AG04449 (cell line): Measurements from ENCODE around the gene NPHP1.

ENCODE experiments used
- CTCF ChIA-PET: fragments of 350-600 bp; formaldehyde crosslinking; extraction: SDS; loops from one replicate; lab custom pipeline; 2021; ENCODE audit warnings: antibody characterized with exemption; lab: Yijun Ruan, JAX
- POLR2A ChIA-PET: fragments of 400-600, 350-600 bp; formaldehyde crosslinking; extraction: SDS; loops from one replicate; lab custom pipeline; 2020; ENCODE audit warnings: antibody characterized with exemption, inconsistent platforms; lab: Yijun Ruan, JAX
- DNase-seq: peaks from one replicate; pipeline ENCODE4 v3.0.0-alpha.2; 2010; ENCODE audit warnings: low read depth, low spot score
- H3K4me3 ChIP-seq: 2 replicates; pipeline ENCODE4 v1.5.1; 2011; ENCODE audit warnings: low read depth, mild to moderate bottlenecking, control low read depth, low read length
- CTCF ChIP-seq: IDR thresholded peaks from one replicate; pipeline ENCODE4 v1.5.1; 2011; ENCODE audit warnings: mild to moderate bottlenecking, moderate library complexity, low read length, control low read depth, inconsistent platforms; ENCODE audit not compliant: insufficient read depth; ENCODE audit errors: missing control alignments

NPHP1 gene

DNA sequence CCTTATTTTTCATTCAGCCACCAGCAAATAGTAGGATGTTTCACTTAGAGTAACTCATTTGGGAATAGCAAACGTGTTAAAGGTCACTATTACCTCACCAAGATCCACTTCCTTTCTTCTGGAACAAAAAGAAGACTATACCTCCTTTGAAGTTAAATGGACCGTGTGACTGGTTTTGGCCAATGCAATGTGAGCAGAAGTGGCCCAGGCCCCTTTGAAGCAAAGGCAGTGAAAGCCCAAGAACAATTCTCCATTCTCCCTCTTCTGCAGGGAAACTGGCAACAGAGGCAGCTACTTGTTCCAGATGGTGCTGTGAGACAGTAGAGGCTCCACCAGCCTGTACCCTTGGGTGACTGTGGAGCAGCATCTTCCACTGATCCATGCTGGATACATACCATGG, 77.9 kb downstream of the NPHP1 start:
- no peak overlapping the region for H3K4me3 ChIP-seq
- TF ChIP-seq CTCF = no peak
- ChIA-PET POLR2A (no interaction called here), CTCF (no interaction called here)
- no peak for DNase-seq

- no peak overlapping the region for H3K4me3 ChIP-seq
- CTCF ChIA-PET = interaction anchor here (3.1 kb wide), 1 partner anchor 11 kb away, joined by 24 read pairs; the partner anchor contains the start of gene MALL
- no peak for DNase-seq
- POLR2A ChIA-PET = interaction anchor here (0.9 kb wide), 1 partner anchor 19 kb away, joined by 3 read pairs; no protein-coding TSS in a partner anchor
- no peak for TF ChIP-seq CTCF
Measured at GRCh38 chr2:110126086-110126773, 78.6 kb downstream of the NPHP1 start.

DNA sequence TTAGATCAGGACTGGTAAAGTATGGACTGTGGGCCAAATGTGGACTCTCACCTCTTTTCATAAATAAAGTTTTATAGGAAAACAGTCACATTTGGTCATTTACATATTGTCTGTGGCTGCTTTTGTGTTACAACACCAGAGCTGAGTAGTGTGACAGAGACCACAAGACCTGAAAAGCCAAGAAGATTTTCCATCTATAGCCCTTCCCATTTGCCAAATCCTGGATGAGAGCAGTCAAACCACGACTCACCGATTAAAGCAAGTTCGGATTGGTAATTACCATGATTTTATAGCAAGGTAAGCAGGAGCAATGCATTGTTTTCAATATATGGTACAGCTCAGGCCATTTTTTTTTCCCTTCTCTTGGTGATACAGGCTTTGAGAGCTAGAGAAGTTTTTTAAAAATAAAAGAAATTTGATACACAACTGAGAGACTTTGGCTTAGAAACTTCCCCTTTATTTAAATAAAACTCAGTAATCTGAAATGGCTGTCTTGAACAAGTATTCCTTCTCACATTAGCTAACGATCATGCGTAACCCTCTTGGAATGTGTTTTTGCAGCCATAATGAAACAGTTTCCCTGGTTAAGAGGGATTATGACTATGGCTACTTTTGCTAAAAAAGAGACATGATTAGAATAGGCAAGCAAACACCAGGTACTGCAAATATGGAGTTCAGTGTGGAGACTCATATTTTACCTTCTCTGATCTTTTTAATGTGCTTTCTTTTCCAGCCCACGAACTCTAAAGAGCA, 79.7 kb downstream of the NPHP1 start:
- CTCF ChIA-PET = interaction anchor here (1.0 to 3.1 kb wide), 4 partner anchors 9 to 32 kb away, joined by 3 to 24 read pairs (median 5); partner anchors contain the start of gene MALL
- POLR2A ChIA-PET = interaction anchor here (0.9 kb wide), 1 partner anchor 18 kb away, joined by 3 read pairs; no protein-coding TSS in a partner anchor
- DNase-seq = no peak
- no peak for TF ChIP-seq CTCF
- H3K4me3 ChIP-seq = no peak overlapping the region

DNA sequence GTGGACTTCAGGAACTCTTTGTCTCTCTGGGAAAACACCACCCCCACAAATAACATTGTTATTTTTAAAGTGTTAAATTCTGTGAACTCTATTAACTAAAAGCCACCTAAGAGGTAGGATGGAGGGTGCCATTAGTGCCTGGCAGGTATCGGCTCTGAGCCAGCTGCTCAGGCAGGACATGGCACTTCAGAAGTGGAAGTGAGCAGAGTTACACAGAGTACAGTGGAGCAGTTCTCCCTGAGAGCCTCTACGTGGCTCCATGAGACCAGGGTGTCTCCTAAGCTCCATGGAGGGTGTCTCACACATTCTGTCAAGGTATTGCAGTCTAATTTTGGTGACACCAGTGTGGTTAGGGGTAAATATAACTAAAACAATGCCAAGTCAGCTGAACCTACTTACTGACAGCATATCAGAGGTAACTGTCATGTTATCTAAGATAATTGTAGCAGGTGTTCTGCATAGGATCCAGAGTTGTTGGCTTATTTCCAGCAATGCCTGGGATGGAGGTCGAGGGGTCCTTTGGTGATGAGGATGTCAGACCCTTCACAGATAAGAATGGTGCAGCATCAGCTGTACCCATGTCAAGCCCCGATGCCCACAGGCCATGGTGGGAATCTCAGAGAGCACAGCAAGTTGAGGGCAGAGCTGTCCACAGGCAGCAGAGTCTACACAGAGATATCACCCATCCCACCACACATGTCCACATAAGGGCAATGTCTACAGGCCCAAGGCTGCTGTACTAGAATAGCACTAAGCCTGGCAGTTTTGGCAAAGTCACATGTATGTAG, 80.6 kb downstream of the NPHP1 start:
- no peak overlapping the region for H3K4me3 ChIP-seq
- no peak for DNase-seq
- CTCF ChIA-PET = interaction anchor here (1.0 to 3.1 kb wide), 4 partner anchors 9 to 33 kb away, joined by 3 to 24 read pairs (median 5); partner anchors contain the start of gene MALL
- POLR2A ChIA-PET = no interaction called here
- TF ChIP-seq CTCF = no peak

DNA sequence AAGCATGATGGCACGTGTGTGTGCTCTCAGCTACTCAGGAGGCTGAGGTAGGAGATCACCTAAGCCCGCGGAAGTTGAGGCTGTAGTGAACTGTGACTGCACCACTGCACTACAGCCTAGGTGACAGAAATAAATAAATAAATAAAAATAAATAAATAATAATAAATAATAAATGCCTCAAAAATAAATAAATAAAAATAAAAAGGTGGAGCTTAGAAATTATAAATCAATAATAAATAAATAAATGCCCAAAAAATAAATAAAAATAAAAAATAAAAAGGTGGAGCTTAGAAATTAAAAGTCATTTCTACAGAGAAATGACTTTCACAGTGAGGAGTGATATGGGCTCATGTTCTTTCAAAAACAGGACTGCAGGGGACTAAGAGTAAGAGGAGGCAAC, 83.2 kb downstream of the NPHP1 start:
- CTCF ChIA-PET = interaction anchor here (1.0 to 1.5 kb wide), 3 partner anchors 12 to 36 kb away, joined by 3 to 5 read pairs (median 4); no protein-coding TSS in a partner anchor
- no peak overlapping the region for H3K4me3 ChIP-seq
- POLR2A ChIA-PET = no interaction called here
- no peak for TF ChIP-seq CTCF
- DNase-seq = no peak
